ENCODE results near the gene ARHGEF25.

DNA sequence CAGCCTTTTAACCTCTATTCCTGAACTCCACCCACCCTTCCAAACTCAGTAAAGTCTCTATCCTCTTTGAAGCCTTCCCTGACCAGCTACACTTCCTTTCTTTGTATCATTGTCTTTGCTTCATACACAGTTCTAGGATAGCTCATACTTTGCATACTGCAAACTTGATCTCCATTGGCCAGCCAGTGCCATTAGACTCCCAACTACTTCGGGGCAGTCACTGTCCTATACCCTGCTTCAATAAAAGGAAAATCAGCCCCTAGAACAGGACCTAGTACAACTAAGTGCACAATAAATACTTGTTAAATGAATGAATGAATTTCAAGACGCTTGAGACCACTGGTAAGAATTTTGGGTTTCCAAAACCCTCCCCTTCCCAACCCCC, 20.8 kb upstream of the ARHGEF25 start:
- TF ChIP-seq, protein P1, sequence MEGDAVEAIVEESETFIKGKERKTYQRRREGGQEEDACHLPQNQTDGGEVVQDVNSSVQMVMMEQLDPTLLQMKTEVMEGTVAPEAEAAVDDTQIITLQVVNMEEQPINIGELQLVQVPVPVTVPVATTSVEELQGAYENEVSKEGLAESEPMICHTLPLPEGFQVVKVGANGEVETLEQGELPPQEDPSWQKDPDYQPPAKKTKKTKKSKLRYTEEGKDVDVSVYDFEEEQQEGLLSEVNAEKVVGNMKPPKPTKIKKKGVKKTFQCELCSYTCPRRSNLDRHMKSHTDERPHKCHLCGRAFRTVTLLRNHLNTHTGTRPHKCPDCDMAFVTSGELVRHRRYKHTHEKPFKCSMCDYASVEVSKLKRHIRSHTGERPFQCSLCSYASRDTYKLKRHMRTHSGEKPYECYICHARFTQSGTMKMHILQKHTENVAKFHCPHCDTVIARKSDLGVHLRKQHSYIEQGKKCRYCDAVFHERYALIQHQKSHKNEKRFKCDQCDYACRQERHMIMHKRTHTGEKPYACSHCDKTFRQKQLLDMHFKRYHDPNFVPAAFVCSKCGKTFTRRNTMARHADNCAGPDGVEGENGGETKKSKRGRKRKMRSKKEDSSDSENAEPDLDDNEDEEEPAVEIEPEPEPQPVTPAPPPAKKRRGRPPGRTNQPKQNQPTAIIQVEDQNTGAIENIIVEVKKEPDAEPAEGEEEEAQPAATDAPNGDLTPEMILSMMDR (IDR thresholded peaks at IDR 0.05): no peak
- TF ChIP-seq POLR2A (IDR thresholded peaks at IDR 0.05): no peak
